ENCODE measurements around the gene C1QTNF2.

Gene C1QTNF2

DNA sequence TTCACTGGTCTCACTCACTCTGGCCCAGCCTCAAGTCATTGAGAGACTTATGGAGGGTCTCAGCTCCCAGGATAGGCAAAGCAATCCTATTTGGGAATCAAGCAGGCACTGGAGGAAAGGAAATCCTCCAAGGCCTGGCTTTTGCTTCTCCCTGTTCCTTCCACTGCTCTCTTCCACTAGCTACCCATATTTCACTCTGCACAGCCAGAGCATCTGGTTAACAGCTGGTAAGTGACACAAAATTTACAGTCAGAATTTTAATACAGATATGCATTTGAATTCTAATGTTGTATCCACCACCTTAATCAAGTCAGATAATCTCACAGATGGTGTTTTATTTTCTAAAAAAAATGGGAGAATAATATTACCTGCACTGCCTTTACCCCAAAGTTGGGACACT is 868 bp upstream of the C1QTNF2 start:
- no peak for DNase-seq (ENCODE audit: low read depth)

DNA sequence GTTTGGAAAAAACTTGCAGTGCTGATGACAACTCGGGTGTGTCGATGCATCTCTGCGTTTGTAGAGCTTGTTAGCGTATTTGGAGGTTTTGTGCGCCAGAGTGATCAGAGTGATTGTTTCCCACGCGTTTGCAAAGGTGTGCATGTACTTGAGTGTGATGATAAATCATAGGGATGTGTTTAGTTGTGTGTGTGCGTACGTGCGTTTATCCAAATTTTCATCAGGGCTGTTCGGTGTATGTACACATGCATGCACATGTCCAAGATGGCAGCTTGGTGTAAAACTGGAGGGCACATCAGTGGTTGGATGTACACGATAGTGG is 248 bp upstream of the C1QTNF2 start:
- no peak for DNase-seq (ENCODE audit: low read depth)

DNA sequence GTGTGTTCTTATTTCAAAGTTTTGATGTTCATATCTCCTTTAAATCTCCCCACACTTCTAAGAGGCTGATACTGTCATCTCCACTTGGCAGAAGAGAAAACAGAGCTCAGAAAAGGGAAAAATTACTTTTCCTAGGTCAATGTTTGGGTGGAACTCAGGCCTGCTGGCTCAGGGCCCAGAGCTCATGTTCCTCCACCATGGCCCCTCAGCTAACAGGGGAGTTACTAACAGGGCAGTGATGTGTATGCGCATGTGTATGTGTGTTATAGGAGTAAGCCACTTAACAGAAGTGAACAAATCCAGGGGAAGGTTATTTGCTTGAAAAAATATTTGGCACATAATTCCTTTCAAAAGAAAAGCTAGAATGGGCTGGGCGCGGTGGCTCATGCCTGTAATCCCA is 2.5 kb downstream of the C1QTNF2 start:
- no peak for DNase-seq (ENCODE audit: low read depth)

DNA sequence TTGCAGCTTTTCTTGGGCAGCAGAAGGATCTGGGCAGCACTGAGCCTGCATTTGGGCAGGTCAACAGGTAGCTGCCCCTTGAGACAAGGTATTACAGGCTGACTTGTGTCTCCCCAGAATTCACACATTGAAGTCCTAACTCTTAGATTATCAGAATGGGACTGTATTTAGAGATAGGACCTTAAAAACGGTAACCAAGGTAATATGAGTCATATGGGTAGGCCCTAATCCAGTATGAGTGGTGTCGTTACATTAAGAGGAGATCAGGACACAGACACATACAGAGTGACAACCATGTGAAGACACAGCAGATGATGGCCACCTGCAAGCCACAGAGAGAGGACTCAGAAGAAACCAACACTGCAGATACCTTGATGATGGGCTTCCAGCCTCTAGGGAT is 3.2 kb downstream of the C1QTNF2 start:
- DNase-seq (ENCODE audit: low read depth): no peak

DNA sequence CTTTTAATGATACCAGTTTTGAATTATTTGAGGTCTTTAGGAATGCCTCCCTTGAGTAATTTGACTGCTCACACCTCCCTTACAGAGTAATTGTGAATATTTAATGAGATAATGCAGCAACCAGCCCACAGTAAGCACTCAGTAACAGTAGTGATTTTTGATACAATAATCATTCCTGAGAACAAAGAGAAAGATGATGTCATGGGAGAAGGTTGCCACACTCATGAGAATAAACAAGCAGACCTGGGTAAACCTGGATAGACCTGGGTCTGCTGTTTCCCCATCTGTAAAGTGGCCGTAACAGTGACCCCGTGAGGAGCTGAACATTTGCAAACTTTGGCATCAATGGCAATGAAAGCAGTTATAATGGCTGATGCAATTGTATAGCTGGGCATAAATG is 4.2 kb downstream of the C1QTNF2 start:
- no peak for DNase-seq (ENCODE audit: low read depth)

DNA sequence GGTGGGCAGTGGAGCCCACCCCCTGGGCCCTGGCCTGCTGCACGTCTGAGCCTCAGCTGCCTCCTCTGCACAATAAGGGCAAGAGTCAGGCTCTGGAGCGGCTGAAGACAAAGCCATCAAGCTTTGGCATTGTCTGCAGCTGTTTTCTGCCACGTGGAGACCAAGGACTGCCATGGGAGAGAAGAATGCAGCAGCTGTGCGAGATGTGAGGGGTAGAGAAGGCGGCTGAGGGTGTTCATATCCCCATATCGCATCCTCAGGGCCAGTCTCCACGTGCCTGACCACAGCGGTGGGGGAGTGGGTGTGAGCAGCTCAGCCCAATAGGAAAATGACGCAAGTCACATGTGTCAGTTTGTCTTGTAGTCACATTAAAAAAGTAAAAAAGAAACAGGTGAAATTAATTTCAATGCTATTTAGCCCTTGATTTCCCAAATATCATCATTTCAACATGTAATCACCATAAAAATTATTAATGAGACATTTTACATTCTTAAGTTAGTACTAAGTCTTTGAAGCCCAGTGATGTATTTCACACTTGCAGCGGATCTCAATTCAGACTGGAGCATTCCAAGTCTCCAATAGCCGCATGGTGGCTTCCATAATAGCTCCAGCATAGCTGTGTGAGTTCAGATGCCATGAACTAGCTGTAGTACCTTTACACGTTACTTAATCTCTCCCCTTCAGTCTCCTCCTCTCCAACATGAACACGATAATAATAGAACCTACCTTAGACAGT is 6.6 kb downstream of the C1QTNF2 start:
- DNase-seq (ENCODE audit: low read depth): no peak

DNA sequence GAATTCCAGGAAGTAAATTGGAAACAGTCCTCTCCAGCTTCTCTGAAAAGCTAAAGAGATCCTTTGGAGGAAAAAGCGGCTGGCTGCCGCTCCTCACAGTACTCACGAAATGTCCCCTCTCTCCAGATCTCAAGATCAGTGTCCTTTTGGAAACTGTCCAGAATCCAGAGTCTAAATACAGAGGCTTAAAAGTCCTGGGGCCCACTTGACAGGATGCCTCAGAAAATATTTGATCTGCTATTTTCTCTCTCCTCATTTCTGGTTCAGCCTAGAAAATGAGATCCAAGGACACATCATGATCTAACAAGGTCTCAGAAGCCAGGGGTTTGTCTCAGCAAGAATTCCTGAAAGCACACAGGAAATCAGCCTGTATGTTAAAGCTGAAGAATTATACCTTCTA is 7.2 kb downstream of the C1QTNF2 start:
- no peak for DNase-seq (ENCODE audit: low read depth)

DNA sequence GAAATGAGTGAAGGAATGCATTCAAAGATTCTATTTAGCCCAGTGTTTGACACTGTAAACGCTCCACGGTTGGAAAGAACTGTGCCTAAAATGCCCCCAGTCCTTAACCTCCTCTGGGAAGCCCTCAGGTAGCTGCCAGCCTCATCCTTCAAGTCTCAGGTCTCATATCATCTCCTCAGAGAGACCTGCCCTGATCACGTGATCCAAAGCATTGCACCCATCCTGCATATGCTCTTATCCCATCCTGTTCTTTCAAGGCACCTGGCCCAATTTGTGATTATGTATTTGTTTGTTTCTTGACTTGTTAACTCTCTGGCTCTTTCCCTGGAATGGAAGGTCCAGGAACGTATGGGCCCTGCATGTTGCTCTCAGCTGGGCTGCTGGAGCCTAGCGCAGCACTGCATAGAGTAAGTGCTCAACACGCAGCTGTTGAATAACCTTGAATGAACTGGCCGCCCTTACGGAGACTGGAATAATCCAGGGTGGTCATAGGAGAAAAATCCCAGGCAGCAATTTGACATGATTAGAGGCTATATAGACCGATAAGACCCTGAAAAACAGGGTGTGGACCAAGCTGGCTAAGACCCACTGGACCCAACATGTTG is 8.7 kb downstream of the C1QTNF2 start:
- DNase-seq (ENCODE audit: low read depth): no peak

DNA sequence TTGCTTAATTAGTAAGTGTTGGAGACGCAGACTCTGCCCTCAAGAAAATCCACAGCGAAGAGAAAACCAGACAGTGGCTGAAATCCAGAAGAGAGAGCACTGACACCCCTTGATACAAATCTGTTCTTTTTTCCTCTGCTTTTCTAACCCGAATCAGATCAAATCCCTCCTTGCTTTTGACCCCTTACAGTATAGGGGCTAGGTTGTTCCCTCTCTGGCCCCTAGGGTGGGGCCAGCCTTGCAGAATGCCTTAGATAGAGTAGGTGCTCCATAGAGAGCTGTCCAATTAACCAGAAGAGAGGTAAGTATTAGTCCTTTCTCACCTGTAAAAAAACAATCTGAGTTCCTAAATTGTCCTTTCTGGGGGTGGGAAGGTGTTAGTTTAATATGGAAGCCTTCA is 10.1 kb downstream of the C1QTNF2 start:
- no peak for DNase-seq (ENCODE audit: low read depth)

DNA sequence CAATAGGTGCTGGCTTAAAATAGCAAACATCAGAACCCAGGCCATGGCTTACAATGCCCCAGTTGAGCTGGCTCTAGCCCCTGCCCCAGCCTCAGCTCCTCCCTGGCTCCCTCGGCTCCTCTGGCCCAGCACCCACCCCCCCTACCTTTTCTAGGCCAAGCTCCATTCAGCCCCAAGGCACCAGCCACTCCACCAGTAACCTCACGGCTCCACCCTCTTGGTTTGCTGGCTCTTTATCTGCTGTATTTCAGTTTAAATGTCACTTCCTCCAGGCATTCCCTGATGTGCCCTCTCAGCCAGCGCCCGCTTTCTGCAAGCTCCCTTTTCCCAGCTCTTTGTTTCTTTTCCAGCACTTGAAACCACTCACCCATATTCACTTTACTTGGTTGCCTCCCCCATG is 10.6 kb downstream of the C1QTNF2 start:
- no peak for DNase-seq (ENCODE audit: low read depth)

DNA sequence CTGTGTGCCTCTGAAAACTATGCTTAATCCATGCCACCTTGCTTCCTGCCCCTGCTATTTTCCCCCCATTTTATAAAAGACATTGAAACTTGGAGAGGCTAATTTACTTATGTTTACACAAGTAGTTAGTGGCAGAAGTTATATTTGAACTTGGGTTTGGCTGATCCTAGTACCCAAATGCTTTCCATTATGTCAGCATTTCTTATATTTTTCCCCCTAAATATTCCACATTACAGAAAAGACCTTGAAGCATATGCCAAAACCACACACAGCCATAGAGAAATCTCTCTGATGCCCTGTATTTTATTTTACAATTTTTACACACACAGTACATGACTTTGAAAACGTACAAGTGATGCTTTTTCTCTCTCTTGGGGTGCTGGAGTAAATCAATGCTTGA is 11.2 kb downstream of the C1QTNF2 start:
- no peak for DNase-seq (ENCODE audit: low read depth)

DNA sequence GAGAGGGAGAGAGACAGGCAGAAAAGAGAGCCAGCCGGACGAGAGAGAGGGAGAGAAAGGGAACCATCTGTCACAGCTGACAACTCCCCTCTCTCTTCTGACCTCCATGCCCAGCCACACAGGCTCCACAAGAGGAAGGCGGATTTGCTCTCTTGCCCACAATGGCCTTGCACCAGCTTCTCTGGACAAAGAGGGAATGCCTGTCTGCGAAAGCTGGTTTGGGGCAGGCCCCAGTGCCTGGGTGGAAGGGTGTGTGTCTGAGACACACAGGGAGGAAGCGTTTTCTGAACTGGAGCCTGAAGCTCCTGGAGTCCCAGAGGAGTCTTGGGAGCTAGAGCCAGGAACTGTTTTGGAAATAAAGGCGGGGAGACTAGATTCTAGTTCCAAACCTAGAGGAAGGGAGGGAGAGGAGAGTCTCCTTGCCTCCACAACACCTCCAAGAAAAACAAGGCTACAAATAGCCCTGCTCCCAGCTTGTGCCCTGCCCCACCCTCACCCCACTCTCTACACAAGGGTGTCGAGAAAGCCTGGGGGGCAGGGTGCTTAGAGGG is 12.5 kb downstream of the C1QTNF2 start:
- no peak for DNase-seq (ENCODE audit: low read depth)

DNA sequence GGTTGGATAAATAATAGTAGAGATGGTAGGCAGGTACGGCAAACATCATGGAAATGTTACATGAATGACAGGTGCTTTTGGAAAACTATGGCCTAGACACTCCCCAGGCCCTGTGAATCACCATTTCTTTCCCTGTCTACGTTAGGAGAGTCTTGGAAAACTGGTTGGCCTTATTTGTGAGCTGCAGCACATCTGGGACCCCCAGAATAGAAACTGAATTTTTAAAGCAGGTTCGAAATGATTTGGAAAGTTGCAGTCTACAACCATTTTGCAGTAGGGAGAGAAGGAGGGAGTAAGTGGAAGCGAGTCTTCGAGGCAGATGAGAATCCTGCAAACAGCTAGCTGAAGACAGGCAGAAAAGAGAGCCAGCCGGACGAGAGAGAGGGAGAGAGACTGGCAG is 13.0 kb downstream of the C1QTNF2 start:
- no peak for DNase-seq (ENCODE audit: low read depth)

DNA sequence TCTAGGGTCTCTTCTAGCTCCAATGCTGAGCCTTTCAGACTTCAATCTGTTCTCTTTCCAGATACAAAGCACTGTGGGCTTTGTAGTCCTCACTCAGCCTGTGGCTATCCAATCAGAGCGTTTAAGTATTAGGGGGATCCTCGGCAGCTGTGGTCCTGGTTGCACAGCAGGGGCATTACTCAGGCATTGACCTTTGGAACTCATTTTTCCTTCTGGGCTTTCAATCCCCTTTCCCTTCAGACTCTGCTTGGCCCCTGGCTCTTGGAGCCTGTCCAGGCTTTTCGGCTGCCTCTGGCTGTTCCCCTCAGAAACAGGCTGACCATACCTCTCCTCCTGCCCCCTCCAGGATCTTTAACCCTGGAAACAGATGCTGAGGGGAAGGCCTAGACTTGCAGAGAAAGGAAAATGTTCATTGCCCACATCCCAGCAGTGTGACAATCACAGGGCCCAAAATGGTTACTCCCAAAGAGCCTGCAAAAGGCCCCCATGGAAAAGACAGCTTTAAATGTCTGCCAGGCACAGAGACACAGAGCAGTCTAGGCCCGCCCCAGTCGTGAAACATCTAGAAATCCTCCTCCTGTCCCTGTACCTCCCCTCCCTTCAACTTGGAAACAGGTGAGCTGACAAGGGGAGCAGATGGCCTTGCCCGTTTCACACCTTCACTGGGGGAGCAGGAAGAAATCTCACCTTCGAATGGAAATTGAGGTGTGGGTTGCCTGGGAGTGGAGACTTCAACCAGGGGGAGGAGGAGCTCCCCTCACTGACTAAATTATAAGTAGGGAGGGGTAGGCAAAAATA is 13.7 kb downstream of the C1QTNF2 start:
- DNase-seq (ENCODE audit: low read depth): no peak

DNA sequence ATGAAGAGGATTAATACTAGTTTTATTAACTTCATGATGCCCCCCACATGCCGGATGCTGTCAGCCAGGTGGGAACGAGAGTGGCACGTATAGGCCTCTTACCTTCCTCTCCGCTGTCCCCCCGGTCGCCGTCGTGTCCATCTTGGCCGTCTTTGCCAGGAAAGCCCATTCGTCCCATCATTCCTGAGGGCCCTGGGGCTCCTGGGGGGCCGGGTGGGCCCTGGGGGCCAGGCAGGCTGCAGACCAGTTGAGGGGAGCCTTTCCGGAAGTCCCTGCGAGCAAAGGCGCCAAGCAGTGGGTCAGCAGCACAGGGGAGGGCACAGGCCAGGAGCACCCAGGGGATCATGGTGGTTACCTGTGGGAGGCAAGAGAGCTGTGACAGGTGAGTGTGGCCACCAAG is 15.8 kb downstream of the C1QTNF2 start:
- no peak for DNase-seq (ENCODE audit: low read depth)

DNA sequence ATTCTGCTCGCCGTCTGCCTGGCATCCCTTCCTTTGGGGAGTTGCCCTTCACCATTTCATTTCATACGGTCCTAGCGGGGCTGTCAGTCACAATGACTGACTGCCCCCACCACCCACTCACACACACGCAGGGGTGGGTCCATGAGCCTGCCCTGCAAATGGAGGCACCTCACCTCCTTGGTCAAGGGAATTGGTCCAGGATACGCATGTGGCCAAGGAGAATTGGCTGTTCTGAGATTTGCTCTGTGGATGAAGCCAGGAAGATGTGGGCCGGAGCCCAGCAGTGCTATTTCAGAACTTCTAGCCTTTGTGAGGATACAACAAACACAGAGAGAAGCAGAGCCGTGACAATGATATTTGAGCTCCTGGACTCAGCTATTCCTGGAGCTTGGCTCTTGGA is 17.0 kb downstream of the C1QTNF2 start:
- no peak for DNase-seq (ENCODE audit: low read depth)

DNA sequence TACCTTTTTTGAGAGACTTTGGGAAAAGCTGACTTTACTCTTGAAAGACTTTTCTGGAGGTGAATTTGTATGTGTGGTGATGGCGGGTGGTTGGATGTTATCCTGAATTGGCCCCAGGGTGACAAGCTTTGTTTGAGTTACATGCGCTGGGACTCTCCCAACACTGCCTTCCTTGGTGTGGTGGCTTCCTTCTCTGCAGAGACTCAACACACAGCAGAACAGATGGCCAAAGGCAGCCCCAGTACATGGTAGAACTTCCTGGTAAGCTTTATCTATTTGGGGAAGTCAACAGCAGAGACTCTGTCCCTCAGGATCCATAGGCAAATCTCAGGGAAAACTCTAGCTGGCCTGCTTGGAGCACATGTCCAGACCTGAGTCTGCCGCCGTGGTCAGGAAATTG is 18.1 kb downstream of the C1QTNF2 start:
- no peak for DNase-seq (ENCODE audit: low read depth)

DNA sequence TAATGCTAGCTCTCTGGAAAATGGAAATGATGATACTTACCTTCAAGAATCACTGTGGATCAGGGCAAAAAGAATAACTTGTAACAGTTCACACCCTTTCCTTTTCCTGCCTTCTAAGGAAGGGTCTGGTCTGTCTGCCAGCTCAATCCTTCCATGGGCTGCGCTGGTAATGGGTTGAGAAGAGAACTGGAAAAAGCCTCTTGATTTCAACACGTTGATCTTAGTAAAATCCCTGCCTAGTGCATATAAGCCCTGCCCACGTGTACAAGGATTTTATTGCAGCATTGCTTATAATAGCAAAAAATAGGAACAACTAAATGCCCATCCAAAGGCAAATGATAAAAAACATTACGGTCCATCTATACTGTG is 20.5 kb downstream of the C1QTNF2 start:
- DNase-seq (ENCODE audit: low read depth): no peak

DNA sequence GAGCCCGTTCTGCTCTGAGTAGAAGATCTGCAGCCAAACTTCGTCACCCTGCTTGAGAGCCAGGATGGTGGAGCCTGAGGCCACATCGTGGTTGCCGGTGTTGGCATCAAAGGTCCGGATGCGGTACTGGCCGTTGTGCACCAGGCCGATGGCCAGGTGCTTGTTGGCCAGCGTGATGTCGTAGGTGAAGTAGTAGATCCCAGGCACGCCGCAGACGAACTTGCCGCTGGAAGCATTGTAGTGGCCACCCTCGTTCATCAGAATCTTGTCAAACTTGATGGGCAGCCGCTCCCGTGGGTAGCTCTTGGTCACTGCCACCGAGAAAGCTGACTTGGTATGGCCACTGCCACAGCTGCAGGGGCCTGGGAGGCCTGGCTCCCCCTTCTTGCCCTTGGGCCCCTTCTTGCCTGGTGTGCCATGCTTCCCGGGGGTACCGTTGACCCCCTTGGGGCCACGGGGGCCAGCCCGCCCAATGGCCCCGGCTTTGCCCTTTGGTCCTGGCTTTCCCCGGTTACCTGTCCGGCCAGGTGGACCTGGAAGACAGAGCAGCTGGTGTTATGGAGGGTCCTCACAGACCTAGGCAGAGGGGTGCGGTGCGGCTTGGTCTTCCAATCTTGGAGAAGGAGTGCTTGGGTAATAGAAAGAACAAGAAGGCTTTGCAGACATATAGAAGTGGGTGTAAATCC is 21.0 kb downstream of the C1QTNF2 start:
- DNase-seq (ENCODE audit: low read depth): no peak

DNA sequence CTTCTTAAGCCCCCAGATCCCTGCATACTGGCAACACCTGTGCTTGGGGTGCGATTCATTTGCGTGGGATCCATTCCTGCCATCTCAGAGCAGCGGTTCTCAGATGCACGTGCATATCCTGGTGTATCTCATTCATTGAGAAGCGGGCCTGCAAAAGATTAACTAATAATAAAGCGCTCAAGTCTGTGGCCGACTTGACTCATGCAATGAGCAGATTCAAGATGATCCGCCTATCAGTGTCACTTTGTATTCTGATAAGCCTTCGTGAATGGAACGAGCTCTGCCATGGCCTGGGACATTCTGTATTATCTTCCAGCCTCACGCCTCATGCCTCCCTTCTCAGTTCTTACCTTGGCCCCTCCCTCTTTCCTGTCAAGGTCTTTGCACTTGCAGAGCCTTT is 22.3 kb downstream of the C1QTNF2 start:
- no peak for DNase-seq (ENCODE audit: low read depth)

DNA sequence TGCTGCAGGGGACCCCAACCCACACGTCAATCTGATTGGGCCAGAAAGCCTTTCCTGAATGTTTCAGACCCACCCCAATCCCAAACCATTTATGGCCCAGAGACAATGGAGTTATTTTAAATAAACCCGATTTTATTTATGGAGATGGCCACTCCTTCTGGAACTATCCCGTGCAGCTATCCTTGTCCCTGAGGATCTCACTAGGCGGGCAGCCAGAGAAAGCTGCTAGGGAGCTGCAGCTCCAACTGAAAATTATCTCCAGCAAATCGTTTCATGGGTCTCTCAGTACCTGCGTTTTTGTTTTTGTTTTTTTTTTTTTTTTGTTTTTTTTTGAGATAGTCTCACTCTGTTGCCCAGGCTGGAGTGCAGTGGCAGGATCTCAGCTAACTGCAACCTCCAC is 23.0 kb downstream of the C1QTNF2 start:
- DNase-seq (ENCODE audit: low read depth): no peak

DNA sequence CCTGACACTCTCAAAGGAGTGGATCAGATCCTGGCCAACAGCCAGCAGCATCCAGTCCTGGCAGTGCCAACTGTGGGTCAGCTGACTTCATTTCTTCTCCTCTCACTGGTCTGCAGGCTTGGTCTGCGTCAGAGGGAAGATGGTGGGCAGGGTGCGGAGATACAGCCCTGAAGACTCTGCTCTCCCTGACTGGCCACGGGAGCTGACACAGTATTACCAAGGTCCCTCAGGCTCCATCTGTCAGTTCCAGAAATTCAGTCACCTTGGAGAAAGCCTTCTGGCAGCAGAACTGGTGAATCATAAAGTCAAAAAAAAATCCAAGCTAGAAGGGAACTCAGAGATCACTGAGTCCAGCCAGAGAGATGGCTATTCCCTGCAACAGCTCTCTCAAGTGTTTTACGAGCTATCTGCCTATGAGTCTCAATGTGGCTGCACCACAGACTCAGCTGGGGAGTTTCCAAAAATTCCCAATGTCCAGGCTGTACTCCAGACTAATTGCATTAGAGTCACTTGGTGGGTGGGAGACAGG is 27.9 kb downstream of the C1QTNF2 start:
- no peak for DNase-seq (ENCODE audit: low read depth)
